ENCODE measurements around the gene LFNG. TPM values are rescaled to one million over a fixed set of nuclear protein-coding genes. Genes with fewer than 3 reads are reported as not detected.
A peak's percentile ranks its signal among the peaks of the same experiment; 100 is the strongest.

The LFNG gene
- total and polyA plus RNA-seq, 2 of the 13 experiments (the other 11 are each of a cell fraction or from before 2014, with no cell fraction given): 0.44 to 1.5 TPM

- no peak for TF ChIP-seq POLR2AphosphoS5 (IDR thresholded peaks at IDR 0.05; ENCODE audit: low read depth, low read length)
Observed at GRCh38 chr7:2566890-2567678, 47.5 kb downstream of the LFNG start (continued).

GRCh38 chr7:2567679-2568278, 48.2 kb downstream of the LFNG start:
- POLR2A ChIA-PET: no interaction called here
- TF ChIP-seq KDM5B (CRISPR knock-in tag; IDR thresholded peaks at IDR 0.05; ENCODE audit: borderline replicate concordance) (0 out of 2 replicates have a peak, but pooled peaks have one; percentile 38), ZNF788 (CRISPR knock-in tag; IDR thresholded peaks at IDR 0.05; ENCODE audit: borderline replicate concordance) (0 out of 2 replicates have a peak, but pooled peaks have one; percentile 8), ZNF44 (CRISPR knock-in tag; IDR thresholded peaks at IDR 0.05) (0 out of 2 replicates have a peak, but pooled peaks have one; percentile 12), ZNF687 (CRISPR knock-in tag; IDR thresholded peaks at IDR 0.05) (peak; percentile 31; the same call in 1 of the 2 replicates), NONO (IDR thresholded peaks at IDR 0.05) (no peak), NONO (CRISPR knock-in tag; conservative IDR thresholded peaks at IDR 0.05) (no peak; the same call in 1 of the 2 replicates), GMEB1 (CRISPR knock-in tag; IDR thresholded peaks at IDR 0.05; ENCODE audit: borderline replicate concordance) (0 out of 2 replicates have a peak, but pooled peaks have one; percentile 44), XRCC5 (optimal IDR thresholded peaks at IDR 0.05; ENCODE audit: low read length) (peak; percentile 44), CTCF (CRISPR knock-in tag; IDR thresholded peaks at IDR 0.05) (peak; percentile 89), ETV5 (CRISPR knock-in tag; IDR thresholded peaks at IDR 0.05; ENCODE audit: borderline replicate concordance) (0 out of 2 replicates have a peak, but pooled peaks have one; percentile 20), SRY (CRISPR knock-in tag; IDR thresholded peaks at IDR 0.05) (0 out of 2 replicates have a peak, but pooled peaks have one; percentile 28)

More at GRCh38 chr7:2567679-2568278, 48.2 kb downstream of the LFNG start:
- intact Hi-C loops (cut with micrococcal nuclease; ENCODE audit: unreplicated experiment): loop anchor here (1.0 to 10.0 kb wide), 4 partner anchors 69 to 114 kb away; partner anchors contain the start of gene GRIFIN
- BruUV-seq (replicated peaks): no TSS peak
- Histone ChIP-seq H3K79me2 (ENCODE audit: insufficient read depth, low read length) (no peaks in the 10 kb centered on the region), H3K27me3 (ENCODE audit: control insufficient read depth in 1 of 2, insufficient read depth in 2 of 2, low read length in 2 of 2) (no peaks in the 10 kb centered on the region), H3K36me3 (replicated peaks in 1 of 2; ENCODE audit: control insufficient read depth in 1 of 2, insufficient read depth in 2 of 2, low read length in 2 of 2) (no peaks in the 10 kb centered on the region), H3K4me3 (replicated peaks in 1 of 3; ENCODE audit: insufficient read depth in 1 of 3, low read depth in 2 of 3, low read length in 3 of 3) (peak overlapping the region in 2 of 3 experiments; percentile 26 to 55; a peak in 3 of 6 replicates), H2AFZ (ENCODE audit: low read length) (no peak overlapping the region), H3K4me2 (ENCODE audit: low read depth, low read length) (peak overlapping the region; percentile 81), H3K9ac (ENCODE audit: insufficient read depth, low read depth, low read length) (no peak overlapping the region), H3K27ac (ENCODE audit: extremely low read length, insufficient read depth, low read length) (no peak overlapping the region), H3K9me3 (ENCODE audit: low read length) (no peaks in the 10 kb centered on the region), H3K4me1 (ENCODE audit: insufficient read depth, low read length) (peaks cover 19% of the 10 kb centered on the region), H4K20me1 (ENCODE audit: insufficient read depth, low read length) (no peaks in the 10 kb centered on the region)
- FAIRE-seq (peak; percentile 71), ATAC-seq (peak; percentile 92), DNase-seq (ENCODE audit: low spot score) (peak; percentile 42)
- WGBS (ENCODE audit: low lambda C conversion rate): 52% methylated on average over 16 of the region's 16 CpGs
- in situ Hi-C loops (cut with HindIII; ENCODE audit: extremely low pct_ligation_motif_present, low pct_unique_long_range_greater_than_20kb): loop anchor here (5.0 to 10.0 kb wide), 2 partner anchors 77 to 100 kb away; no protein-coding TSS in a partner anchor
- CTCF ChIA-PET (ENCODE audit: low intra/inter-chr PET ratio, low total read pairs): interaction anchor here (1.2 to 1.5 kb wide), 3 partner anchors 95 to 142 kb away, joined by 3 to 7 read pairs (median 5); no protein-coding TSS in a partner anchor

All from HepG2 (cell line).